Measurements from ENCODE around the gene CNTN5. TPM values are rescaled to one million over a fixed set of nuclear protein-coding genes. Genes with fewer than 3 reads are reported as not detected.

CNTN5 gene
- total RNA-seq, 2 donors from 2014 or later, result not detected

- Histone ChIP-seq H3K27me3 (no peaks in the 10 kb centered on the region), H3K9me3 (no peaks in the 10 kb centered on the region), H3K9ac (ENCODE audit: low read depth in 2 of 2, low read length in 2 of 2) (no peak overlapping the region), H3K4me1 (no peaks in the 10 kb centered on the region), H3K36me3 (no peaks in the 10 kb centered on the region), H3K4me3 (no peak overlapping the region), H3K27ac (no peak overlapping the region)
- TF ChIP-seq, protein P1, sequence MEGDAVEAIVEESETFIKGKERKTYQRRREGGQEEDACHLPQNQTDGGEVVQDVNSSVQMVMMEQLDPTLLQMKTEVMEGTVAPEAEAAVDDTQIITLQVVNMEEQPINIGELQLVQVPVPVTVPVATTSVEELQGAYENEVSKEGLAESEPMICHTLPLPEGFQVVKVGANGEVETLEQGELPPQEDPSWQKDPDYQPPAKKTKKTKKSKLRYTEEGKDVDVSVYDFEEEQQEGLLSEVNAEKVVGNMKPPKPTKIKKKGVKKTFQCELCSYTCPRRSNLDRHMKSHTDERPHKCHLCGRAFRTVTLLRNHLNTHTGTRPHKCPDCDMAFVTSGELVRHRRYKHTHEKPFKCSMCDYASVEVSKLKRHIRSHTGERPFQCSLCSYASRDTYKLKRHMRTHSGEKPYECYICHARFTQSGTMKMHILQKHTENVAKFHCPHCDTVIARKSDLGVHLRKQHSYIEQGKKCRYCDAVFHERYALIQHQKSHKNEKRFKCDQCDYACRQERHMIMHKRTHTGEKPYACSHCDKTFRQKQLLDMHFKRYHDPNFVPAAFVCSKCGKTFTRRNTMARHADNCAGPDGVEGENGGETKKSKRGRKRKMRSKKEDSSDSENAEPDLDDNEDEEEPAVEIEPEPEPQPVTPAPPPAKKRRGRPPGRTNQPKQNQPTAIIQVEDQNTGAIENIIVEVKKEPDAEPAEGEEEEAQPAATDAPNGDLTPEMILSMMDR (IDR thresholded peaks at IDR 0.05), result no peak
- intact Hi-C loops (cut with DNase I), result no loop called here
- DNase-seq, result no peak
Measured at GRCh38 chr11:99449345-99449744, 428.6 kb downstream of the CNTN5 start.

GRCh38 chr11:99452075-99452474, 431.3 kb downstream of the CNTN5 start:
- no peak for DNase-seq
- no peaks in the 10 kb centered on the region for H3K27me3 ChIP-seq
- H3K9ac ChIP-seq (ENCODE audit: low read depth in 2 of 2, low read length in 2 of 2), result no peak overlapping the region
- intact Hi-C loops (cut with DNase I), result no loop called here
- no peaks in the 10 kb centered on the region for H3K9me3 ChIP-seq
- H3K27ac ChIP-seq, result no peak overlapping the region
- no peak overlapping the region for H3K4me3 ChIP-seq
- H3K36me3 ChIP-seq, result no peaks in the 10 kb centered on the region
- H3K4me1 ChIP-seq, result no peaks in the 10 kb centered on the region
- TF ChIP-seq, protein P1 (IDR thresholded peaks at IDR 0.05), result no peak

GRCh38 chr11:99461913-99462312, 441.2 kb downstream of the CNTN5 start:
- no peak overlapping the region for H3K9ac ChIP-seq (ENCODE audit: low read depth in 2 of 2, low read length in 2 of 2)
- DNase-seq, result no peak
- no peaks in the 10 kb centered on the region for H3K27me3 ChIP-seq
- no peaks in the 10 kb centered on the region for H3K4me1 ChIP-seq
- H3K27ac ChIP-seq, result no peak overlapping the region
- H3K36me3 ChIP-seq, result no peaks in the 10 kb centered on the region
- no peaks in the 10 kb centered on the region for H3K9me3 ChIP-seq
- intact Hi-C loops (cut with DNase I), result no loop called here
- TF ChIP-seq, protein P1 (IDR thresholded peaks at IDR 0.05), result no peak
- no peak overlapping the region for H3K4me3 ChIP-seq

- H3K27ac ChIP-seq, result no peak overlapping the region
- no peaks in the 10 kb centered on the region for H3K36me3 ChIP-seq
- H3K27me3 ChIP-seq, result no peaks in the 10 kb centered on the region
- H3K4me1 ChIP-seq, result no peaks in the 10 kb centered on the region
- no peak overlapping the region for H3K9ac ChIP-seq (ENCODE audit: low read depth in 2 of 2, low read length in 2 of 2)
- no peaks in the 10 kb centered on the region for H3K9me3 ChIP-seq
- TF ChIP-seq, protein P1 (IDR thresholded peaks at IDR 0.05), result no peak
- H3K4me3 ChIP-seq, result no peak overlapping the region
- intact Hi-C loops (cut with DNase I), result no loop called here
- DNase-seq, result no peak
Measured at GRCh38 chr11:99464985-99465384, 444.2 kb downstream of the CNTN5 start.

- no peaks in the 10 kb centered on the region for H3K27me3 ChIP-seq
- no peaks in the 10 kb centered on the region for H3K9me3 ChIP-seq
- H3K36me3 ChIP-seq, result no peaks in the 10 kb centered on the region
- intact Hi-C loops (cut with DNase I), result no loop called here
- no peak overlapping the region for H3K9ac ChIP-seq (ENCODE audit: low read depth in 2 of 2, low read length in 2 of 2)
- no peak overlapping the region for H3K27ac ChIP-seq
- H3K4me3 ChIP-seq, result no peak overlapping the region
- TF ChIP-seq, protein P1 (IDR thresholded peaks at IDR 0.05), result no peak
- DNase-seq, result no peak
- H3K4me1 ChIP-seq, result no peaks in the 10 kb centered on the region
Measured at GRCh38 chr11:99489581-99489980, 468.8 kb downstream of the CNTN5 start.

DNA sequence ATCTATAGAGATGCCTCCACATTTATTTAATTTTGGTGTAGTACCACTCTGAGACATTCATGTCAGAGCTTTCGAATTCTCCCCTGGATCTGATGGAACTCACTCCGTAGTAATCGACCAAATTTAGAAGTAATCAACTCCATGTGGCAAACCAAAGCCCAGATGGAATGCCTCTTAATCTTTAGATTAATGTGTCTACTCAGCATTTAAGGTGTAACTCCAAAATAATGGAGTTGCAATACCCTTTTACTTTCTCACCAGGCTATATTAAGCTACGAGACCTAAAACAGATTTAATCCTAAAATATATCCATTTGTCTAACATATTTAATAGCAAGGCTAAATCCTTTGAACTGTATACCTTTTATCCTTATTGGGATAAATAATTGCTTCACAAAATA, 473.3 kb downstream of the CNTN5 start:
- Histone ChIP-seq H3K36me3 (no peaks in the 10 kb centered on the region), H3K27me3 (no peaks in the 10 kb centered on the region), H3K9me3 (no peaks in the 10 kb centered on the region), H3K9ac (ENCODE audit: low read depth in 2 of 2, low read length in 2 of 2) (no peak overlapping the region), H3K4me1 (no peaks in the 10 kb centered on the region), H3K4me3 (no peak overlapping the region), H3K27ac (no peak overlapping the region)
- no peak for DNase-seq
- intact Hi-C loops (cut with DNase I), result no loop called here
- TF ChIP-seq, protein P1 (IDR thresholded peaks at IDR 0.05), result no peak
